CD4-positive, alpha-beta T cell treated with Interleukin-4 for 1 hour (primary cell): ENCODE measurements around the gene HNRNPH1.

Experiments used
- DNase-seq, 2 donors: peaks; one replicate each; pipeline ENCODE4 v3.0.0-alpha.2; 2020 to 2022

HNRNPH1 gene

DNA sequence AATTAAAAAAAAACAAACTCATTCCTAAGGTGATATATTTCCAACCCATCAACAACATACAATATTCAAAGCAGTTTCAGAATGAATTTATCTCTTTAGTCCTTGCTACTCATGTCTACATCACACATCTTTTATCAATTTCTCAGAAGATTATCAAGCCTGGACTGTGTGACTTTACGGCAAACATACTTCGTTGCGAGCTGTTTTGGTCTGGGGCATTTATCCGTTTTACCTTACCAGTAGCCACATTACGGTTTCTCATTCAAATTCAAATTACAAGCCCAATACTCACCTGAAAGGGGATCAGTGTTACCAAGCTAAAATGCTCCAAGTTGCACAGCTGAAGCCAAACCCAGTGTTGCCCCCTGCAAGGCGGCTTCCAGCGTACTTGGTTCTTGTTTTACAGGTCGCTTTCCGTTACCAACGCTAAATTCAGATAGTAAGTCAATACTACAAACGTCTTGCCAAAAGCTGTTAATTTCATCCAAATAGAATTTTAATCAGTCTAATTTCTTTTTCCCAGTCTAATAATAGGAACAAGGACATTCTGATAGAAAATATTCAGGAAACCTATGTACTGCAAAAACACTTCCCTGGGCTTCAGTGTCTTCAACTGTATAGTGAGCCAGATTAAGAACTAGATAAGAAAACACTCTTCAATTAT, 1.8 kb downstream of the HNRNPH1 start:
- no peak for DNase-seq

DNA sequence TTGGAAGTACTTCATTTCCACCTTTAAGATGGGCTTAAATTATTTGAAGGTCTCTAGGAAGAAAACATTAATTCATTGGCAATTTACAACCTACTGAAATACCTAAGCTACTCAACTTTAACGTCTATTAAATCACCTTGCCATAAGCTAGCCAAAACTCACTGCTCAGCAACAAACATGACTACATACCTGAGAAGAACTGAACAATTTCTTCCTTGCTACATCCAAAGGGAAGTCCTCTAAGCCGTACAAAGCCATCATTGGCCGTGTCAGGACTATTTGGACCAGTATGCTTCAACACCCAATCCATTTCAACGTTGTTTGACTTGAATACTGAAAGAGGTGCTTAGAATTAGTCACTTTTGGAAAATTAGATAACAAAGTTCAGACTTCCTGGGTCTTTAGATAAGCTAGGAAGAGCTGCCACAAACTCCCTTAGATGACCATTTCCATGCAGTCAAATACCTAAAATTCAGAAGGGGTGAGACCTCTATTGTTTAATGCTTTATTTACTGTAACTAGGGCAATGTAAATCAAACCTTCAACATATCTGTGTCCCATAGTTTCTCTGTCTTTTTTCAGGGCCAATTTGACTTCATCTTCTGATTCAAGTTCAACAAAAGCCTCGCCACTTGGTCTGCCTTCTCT, 2.6 kb downstream of the HNRNPH1 start:
- DNase-seq: no peak

DNA sequence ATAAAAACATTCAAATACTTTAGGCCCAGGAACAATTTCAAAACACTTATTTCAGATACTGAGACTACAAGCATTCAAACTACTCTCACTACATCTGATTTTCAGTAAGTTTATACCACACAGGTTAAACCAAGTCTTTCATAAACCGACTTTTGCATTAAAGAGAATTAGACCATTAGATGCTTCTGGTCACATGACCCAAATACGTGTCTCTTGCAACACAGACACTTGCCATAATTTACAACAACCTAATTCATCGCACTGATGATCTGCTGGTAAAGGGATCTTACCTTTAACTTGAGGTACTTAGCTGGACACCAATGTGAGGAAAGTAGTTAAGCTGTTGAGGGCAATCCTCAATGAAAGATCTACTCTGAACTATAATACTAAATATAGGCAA, 3.2 kb downstream of the HNRNPH1 start:
- DNase-seq: no peak

DNA sequence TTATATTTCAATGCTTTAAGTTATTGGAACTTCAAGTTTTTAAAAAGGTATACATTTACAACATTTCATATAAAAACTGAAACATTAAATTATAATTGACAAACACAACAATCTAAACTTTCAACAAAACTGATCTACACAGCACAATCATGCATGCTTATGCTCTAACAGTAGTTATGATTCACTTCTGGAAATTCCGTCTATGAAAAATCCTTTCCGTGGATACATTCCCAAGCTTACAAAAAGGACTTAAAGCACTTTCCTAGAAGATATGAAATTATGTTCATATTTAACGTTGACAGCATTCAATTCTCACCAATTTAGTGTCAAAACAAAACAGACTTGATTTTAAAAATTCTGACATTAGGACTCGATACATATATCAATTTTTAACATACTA, 3.7 kb downstream of the HNRNPH1 start:
- no peak for DNase-seq

DNA sequence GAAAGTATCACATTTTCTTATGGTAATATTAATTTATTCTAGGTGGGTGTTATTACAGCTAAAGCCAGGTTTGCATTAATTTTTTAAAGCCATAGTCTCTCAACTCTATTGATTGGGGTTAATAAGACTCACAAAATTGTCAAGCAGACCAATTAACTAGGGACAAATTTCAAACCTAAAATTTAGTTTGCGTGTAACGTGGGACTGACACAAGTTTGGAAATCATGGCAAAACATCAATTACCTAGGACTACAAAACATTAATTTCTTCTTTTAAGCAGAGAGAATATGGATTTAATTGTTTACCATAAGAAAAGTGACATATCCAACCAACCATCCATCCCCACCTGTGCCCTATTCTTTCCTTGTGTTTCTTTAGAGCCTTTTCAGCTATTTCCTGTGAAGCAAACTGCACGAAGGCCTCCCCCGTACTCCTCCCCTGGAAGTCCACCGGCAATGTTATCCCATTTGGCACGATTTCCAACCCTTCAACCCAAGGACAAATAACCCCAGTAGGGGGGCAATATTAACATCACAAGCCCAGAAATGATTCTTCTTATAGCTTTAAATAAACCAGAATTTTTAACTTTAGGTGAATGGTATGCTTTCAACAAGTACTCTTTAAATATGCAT, 4.4 kb downstream of the HNRNPH1 start:
- no peak for DNase-seq

DNA sequence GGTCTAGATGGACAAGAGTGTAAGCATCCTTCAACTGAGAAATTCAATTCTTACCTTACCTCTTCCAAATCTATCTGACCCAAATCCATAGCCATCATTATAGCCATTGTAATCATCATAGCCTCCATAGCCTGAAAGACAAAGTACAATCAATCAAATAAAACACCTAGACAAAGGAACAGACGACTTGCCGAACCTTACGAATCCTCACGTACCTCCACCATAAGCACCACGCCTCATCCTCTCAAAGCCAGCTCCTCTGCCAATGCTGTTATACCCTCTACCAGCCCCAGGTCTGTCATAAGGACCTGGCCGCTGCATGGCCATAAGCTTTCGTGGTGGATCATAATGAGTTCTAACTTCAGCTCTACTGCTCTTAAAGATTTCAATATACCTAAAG, 5.5 kb downstream of the HNRNPH1 start:
- no peak for DNase-seq

DNA sequence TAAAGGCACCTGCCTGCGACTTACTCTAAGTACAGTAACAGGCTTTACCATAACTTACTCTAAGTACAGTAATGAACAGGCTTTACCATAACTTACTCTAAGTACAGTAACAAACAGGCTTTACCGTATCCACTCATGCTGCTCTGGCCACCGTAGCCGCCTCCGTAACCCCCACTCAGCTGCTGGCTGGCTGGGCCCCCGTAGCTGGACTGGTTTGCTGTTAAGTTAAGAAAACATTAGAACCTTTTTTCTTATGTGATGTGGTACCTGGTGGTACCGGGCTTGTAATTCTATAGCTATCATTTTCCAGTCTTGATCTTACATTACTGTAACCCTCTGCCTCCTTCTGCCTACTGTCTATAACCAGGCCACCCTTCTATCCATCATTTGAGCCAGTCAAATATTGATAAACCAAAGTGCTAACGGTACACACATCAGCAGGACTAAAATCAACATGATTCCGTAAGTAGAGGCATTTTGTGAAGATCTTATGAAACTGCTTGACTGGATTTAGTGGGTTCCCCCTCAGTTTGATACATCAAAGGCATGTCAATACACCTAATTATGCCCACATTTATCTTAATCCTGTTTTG, 7.4 kb downstream of the HNRNPH1 start:
- DNase-seq: no peak

DNA sequence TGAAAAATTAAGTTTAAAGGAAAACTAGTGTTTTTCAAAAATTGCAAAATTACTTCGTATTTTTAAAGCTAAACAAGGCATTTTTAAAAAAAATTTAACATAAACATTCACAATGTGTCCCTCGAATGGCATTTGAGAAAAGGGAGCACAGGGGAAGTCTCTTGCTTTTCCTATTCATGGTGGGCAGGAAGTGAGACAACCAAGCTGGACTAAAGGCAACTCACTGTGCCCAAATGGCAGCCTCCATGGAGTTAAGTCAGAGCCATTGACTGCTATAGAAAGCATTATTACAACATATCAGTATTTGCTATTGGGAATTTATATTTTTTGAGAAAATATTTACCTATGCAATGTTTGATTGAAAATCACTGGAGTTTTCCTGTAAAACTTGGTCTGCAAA, 8.3 kb downstream of the HNRNPH1 start:
- no peak for DNase-seq

DNA sequence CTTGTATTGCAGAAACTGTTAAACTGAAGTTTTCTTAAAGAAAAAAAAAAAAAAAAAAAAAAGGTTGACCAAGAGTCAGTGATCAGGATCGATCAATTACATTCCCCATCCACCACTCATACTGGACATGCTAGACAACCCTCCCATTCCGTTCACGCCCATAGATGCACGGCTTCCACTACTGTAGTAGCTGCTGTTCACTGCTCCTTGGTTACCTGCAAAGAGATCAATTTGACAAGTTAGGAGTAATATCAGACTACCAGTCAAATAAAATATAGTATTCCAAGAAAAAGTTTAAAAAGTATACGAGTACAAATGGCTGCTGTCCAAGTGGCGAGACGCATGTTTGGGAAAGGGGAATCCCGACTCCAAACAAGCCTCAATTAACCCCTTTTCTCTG, 8.7 kb downstream of the HNRNPH1 start:
- DNase-seq: no peak

DNA sequence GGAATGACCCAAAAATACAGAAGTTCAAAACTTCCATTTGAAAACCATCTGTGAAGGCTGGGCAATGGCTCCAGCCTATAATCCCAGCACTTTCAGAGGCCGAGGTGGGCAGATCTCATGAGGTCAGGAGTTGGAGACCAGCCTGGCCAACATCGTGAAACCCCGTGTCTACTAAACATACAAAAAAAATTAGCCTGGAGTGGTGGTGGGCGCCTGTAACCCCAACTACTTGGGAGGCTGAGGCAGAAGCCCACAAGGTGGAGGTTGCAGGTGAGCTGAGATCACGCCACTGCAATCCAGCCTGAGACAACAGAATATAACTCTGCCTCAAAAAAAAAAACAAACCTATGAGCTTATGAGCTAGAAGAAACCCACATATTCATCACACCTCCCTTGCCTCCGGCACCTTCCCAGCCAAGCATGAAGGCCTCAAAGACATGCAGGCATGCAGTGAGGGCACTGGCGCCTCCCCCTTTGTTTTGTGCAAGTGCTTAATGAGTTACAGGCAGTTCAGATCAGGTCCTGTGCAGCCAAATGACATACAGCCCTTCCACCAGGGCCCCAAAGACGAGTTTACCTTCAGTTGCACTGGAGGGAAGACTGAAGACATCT, 9.9 kb downstream of the HNRNPH1 start:
- no peak for DNase-seq

DNA sequence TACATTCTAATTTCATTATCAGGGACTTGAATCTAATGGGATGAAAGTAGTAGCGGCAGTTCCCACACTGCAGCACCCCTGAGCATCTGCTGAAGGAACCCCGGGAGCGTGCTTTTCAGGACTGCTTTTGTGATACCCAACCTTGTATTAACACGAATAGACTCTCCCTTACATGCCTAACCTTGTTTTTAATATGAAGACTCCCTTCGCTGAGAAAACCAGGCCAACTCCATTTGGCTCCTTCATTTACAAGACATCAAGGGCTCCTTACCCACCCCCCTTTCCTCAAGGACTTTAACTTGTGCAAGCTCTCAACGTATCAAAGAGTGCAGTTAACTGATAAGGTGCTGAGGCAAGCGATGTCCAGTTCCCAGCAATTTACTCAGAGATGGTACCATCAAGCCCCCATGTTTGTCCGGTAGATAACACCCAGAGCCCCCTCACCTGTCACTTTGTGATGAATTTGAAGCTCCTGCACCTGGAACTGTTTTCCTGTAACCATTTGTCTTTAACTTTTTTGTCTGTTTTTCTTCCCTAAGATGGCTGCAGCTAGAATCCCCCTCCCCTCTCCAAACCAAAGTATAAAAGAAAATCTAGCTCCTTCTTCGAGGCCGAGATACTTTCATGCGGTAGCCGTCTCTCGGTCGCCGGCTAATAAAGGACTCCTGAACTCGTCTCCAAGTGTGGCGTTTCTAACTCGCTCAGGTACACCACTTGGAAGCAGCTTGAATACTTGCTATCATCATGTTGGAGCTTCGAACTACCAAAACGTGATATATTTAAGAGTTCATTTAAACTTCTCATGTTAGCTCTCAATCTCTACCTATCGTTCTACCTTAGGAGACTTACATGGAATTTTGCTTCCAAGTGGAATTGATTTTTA, 10.7 kb downstream of the HNRNPH1 start:
- DNase-seq: no peak

DNA sequence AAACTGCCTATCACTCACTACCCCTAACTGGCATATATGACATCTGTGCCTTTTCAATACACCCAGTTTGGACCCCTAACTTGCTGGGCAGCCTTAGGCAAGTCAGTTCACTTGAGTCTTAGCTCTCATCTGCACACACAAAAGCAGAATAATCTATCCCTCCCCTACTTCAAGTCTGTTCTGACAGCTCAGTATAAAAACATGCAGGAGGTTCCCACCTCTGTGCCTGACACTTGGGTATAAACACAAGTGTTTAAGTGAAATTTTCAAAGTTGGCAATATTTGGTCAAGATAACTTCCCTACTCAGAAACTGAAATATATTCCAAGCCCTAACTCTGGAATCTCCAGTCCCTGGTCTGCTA, 12.6 kb downstream of the HNRNPH1 start:
- no peak for DNase-seq

DNA sequence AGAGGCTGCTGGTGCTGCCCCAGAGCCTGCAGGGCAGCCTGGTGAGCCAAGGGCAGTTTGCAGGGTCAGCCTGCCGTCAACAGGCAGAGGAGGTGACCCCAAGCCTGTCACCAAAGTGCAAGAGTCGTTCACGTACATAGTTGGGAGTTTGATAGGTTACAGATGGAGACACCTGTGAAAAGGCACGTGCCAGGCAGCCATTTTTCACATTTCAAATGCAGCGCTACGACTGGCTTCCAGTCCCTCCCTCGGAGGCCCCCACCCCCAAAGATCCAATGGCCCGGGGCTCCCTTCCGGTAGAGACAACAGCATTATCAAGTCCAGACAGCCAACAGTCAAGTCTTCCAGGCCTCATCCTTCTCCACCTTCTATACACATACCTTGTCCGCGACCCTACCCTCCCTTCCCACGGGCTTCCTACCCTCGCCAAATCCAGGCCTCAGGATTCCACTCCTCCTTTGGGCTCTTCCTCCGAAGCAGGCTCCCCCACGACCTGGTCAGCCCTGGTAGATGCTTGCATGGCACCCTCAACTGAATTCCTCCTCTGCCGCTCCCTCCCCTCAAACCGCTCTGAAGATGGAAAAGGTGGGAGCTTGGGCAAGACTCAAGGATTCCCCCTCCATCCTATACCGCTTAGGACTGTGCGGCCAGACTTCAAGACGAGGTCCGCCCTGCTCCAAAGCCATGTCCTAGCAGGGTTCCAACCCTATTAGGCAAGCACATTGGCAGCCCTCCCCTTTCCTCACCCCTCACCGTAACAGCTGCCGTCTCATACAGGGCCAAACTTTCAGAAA, 13.2 kb downstream of the HNRNPH1 start:
- DNase-seq: no peak

DNA sequence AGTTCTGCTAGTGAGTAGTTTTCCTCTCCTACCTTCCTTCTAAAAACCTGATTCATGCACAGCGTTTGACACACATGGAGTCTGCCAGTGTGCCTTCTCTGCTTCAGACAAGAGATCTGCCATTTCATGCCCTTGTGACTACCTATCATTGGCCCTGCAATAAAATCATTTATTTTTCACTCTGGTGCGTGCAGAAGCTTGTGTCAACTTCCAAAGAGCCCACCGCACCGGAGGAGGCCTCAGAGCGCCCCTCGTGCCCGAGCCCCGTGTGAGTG, 13.7 kb downstream of the HNRNPH1 start:
- no peak for DNase-seq

DNA sequence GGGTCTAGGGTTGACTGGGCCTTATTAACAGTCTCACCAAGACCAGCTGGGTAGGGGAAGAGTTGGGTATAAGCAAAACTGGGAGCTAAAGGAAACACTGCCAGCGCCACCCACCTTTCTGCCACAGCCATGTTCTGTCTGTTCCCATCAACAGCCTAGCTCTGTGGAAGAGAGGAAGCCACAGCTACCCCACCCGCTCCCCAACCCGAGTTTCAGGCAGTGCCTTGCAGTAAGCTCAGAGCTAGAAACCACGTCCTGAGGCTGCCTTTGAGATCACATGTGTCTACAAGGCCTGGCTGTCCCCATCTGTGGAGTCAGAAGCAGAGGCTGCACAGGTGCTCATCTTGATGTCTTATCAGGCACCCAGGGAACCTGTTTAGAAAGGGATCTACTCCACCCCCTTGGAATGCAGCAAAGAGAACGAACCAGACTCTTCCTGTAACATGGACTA, 15.3 kb downstream of the HNRNPH1 start:
- peak in 1 of 2 donors; percentile 60 for DNase-seq

DNA sequence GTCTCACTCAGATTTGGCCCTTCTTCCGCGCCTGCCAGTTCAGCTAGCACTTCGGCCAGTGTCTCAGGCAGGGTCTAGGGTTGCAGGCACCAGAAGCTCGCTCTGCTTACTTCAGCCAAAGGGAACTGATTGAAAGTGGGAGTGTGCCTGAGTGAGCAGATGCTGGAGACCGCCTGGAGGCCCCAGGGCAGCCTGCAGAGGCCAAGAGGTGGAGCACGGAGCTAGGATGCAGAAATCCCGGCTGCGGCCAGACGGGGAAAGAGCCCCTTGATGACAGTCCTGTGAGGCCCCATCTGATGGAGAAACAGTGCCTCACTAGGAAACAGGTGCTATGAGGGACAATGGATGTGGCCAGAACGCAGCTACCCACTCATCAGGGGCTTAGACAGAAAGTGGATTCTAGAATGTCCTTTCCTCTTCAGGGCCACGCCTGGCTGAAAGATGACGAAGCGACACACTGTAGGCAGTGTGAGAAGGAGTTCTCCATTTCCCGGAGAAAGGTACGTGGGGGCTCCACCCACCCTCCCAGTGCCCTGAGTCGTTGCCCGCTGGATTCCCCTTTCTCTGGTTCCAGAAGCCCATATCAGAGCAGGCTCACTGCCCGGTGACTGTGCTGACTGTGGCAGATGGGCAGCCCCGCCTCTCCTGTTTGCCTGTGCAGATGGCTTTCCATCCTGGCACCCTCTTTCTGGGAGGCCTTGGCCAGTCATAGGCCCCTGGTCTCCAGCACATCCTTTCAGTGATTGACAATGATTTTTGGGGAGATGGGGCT, 16.1 kb downstream of the HNRNPH1 start:
- no peak for DNase-seq

DNA sequence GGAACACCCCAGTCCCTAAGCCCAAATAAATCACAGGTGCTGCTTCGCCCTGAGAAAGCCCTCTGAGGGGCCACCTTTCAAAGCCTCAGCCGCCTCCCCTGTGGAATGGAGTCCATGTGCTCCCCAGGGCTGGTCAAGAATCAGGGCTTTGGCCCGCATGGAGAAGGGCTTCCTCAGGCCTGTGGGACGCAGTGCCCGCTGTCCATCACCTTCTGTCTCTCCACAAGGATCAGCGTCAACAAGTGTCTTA, 16.6 kb downstream of the HNRNPH1 start:
- no peak for DNase-seq

DNA sequence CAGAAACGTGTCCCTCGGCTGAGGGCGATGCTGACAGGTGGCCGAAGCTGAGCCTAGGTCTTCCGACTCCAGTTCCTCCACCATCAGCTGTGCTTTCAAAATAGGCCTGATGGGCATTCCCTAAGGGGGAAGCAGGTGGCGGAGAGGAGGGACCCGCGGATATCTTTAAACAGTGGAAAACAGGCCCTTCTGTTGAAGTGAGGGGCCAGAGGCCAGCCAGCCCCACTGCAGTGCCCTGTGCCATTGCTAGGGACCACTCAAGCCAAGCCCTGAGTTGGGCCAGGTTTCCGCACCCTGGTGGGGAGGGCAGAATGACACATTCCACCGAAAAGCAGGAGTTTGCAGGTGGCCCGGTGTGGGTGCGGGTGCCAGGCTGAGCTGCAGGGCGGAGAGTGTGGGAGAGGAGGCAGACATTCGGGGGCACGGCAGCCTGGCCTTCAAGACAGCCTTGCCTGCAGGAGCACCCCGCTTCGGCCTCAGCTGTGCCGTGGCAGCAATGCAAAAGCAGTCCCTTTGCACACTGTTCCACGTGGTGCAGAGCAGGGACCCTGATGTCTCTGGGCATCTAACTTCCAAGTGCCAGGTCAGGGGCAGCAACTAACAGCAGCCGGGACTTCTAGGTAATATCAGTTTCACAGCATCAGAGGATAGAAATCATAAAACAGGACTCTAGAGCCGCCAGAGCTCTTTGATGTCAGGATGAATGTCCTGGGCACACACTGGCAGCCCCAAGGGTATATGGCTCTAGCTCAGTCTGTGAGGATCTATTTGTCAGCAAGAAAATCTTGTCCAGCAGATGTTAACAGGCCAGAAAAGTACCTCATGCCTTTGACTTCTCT, 17.2 kb downstream of the HNRNPH1 start:
- DNase-seq: no peak

DNA sequence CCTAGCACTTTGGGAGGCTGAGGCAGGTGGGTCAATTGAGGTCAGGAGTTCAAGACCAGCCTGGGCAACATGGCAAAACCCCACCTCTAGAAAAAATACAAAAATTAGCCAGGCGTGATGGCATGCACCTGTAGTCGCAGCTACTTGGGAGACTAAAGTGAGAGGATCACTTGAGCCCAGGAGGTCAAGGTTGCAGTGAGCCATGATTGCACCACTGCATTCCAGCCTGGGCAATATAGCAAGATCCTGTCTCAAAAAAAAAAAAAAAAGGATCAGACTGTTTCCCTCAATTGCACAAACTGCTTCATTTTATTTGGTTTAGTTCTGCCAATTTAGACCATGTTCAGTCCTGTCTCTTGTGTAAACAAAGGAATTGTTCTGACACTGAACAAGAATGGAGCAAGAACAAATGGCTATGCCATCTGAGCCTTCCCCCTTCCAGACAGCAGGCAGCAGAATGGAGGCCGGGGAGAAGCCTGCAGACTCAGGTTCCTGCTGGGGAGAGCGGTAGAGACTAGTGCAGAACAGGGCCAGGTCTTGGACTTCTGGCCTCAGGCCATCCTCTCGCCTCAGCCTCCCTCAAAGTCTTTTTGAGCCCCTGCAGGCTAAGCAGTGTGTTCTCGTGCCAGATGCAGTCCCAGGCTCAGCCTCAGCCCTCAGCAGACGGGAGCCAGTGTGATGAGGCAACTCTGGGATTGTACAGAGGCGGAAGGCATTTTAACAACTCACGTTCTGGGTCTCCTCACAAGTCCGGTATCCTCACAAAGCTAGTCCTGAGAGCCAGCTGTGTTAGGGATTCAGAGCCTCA, 18.2 kb downstream of the HNRNPH1 start:
- no peak for DNase-seq

DNA sequence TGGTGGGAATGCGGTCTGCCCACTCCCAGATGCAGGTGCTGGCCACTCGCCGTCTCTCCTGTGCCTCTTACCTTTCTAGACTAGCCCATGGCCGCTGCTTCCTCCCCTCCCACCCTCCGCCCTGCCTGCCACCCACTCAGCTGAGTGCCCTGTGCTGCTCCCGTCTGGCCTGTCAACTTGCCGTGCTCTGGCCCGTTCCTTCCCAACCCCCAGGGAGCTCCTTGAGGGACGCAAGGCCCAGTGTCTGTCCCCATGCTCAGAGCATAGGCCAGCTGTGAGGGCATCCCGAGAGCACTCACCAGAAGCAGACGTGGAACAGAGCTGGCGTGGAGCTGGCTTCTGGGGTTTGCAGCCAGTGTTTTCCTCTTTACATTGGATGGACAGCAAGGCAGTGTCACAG, 20.2 kb downstream of the HNRNPH1 start:
- DNase-seq: no peak
